NCI-H69 (cell line): ENCODE data around the gene RNU1-3.

Experiments used
- DNase-seq: peaks from one replicate; lab custom pipeline; 2025; lab: John Stamatoyannopoulos, UW

RNU1-3 gene

DNA sequence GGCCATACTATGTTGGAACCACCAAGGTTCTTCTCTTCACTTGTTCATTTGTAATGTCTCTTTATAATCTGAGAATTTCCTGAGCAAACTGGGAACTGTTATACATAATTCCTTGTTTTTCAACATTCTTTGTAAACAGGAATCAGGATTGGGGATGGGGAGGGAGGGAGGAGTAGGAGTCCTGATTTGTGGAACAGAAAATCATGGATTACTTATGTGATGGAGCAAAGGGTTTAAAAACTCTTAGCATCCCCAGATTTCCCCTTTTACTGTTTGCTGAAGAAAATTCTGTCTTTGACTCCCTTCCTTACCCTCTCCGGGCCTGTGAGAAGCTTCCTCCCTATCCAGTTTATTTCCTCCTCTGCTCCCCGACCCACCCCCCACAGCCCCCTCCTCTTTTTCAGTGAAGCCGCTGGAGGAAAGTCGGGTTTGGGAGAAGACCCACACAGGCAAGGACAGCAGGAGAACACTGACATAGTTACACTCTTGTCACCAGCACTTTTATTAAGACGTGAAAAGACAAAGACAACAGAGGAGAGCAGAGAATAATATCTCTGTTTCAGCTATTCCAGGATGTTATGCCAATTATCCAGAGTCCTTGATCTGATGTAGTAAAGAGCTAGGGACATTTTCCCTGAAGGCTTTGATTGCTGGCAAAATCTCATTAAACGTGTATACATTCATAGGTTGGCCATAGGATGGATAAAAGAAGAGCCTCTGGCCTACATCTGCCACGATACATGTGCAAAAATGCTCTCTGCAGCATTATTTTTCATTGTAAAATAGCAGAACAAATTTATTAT lies 48.8 kb downstream of the RNU1-3 start:
- DNase-seq, result no peak

DNA sequence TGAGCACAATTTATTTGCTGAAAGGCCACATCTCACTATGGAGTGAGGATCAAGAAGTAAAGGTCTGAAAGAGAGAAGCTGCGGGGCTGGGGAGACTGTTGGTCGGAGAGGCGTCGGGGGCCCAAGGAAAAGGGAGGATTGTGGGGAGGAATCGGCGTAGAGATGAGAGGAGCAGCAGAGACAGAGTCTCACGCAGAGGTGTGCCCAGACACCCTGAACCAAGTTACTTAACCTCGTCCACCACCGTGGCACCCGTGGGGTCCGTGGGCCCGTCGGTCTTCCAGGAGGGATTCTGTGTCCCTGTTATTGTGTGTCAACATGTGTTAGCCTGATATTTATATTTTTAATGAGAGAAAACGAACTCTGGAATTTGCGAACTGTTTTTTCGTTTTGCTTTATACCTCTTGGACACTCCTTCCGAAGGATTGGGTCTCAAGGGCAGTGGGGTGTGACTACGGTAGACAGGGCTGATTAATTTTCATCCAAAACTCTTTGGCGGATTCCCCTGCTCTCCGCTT lies 49.6 kb downstream of the RNU1-3 start:
- no peak for DNase-seq
